IMR-90 (cell line): Measurements from ENCODE around the gene STK17A.

Experiments used
- CEBPB ChIP-seq: IDR thresholded peaks from 2 replicates; pipeline ENCODE4 v1.6.1; 2012; ENCODE audit warnings: low read depth, low read length, improper control_type of control experiment
- CTCF ChIP-seq: conservative IDR thresholded peaks from 2 replicates; pipeline ENCODE4 v1.5.1; 2012; ENCODE audit warnings: mild to moderate bottlenecking, low read depth, low read length, improper control_type of control experiment
- MAFK ChIP-seq: IDR thresholded peaks from 2 replicates; pipeline ENCODE4 v1.6.1; 2012; ENCODE audit warnings: low read depth, low read length, improper control_type of control experiment
- MAZ ChIP-seq: IDR thresholded peaks from 2 replicates; pipeline ENCODE4 v1.6.1; 2012; ENCODE audit warnings: low read depth, mild to moderate bottlenecking, low read length, improper control_type of control experiment, moderate library complexity, borderline replicate concordance
- MXI1 ChIP-seq: IDR thresholded peaks from 2 replicates; pipeline ENCODE4 v1.6.1; 2012; ENCODE audit warnings: low read depth, mild to moderate bottlenecking, low read length, moderate library complexity, borderline replicate concordance
- POLR2A ChIP-seq: IDR thresholded peaks from 2 replicates; pipeline ENCODE4 v1.6.1; 2012; ENCODE audit warnings: mild to moderate bottlenecking, low read depth, low read length
- RAD21 ChIP-seq: IDR thresholded peaks from 2 replicates; pipeline ENCODE4 v1.6.1; 2012; ENCODE audit warnings: low read length, improper control_type of control experiment
- RCOR1 ChIP-seq: IDR thresholded peaks from 2 replicates; pipeline ENCODE4 v1.6.1; 2012; ENCODE audit warnings: mild to moderate bottlenecking, low read length, improper control_type of control experiment; ENCODE audit not compliant: insufficient replicate concordance
- RFX5 ChIP-seq: IDR thresholded peaks from 2 replicates; pipeline ENCODE4 v1.8.0; 2012; ENCODE audit warnings: low read depth, mild to moderate bottlenecking, low read length, moderate library complexity
- SMC3 ChIP-seq: fragments of 150-350 bp; IDR thresholded peaks from 2 replicates; pipeline ENCODE4 v1.6.1; 2016; ENCODE audit warnings: low read depth, mild to moderate bottlenecking, antibody characterized with exemption, low read length, moderate library complexity
- USF2 ChIP-seq: fragments of 150-350 bp; IDR thresholded peaks from 2 replicates; pipeline ENCODE4 v1.6.1; 2017; ENCODE audit warnings: mild to moderate bottlenecking, antibody characterized with exemption, low read length, low read depth

DNA sequence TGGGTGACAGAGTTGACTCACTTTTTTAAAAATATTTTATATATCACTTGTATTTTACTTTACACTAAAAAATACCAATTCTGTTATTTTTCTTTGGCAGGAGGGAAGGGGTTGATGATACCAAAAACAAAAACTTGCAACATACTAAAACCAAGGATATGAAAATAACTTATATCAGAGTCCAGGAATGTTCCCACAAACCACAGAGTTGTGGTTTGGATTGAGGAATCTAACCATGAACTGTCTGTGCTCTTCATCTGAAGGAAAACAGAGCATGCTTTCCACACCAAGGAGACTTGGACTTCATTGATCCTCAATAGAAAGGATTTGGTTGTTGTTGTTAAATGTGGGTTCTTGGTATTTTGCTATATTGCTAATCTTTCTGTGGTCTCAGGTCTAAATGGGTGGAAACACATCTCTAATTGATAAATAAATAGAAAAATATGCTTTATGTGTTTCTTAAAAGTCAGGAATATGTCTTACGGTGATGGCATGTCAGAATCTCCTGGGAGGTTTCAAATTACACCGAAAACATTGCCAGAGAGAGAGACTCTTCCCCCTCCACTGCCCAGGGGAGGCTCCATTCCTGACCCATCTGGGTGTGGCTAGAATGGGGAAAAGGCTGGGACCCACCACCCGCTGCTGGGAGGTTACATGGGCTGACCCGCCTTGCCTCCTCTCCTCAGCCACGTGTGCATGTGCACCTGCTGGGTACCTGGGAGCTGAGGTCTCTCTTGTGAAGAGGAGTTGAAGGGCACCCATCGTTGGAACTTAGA is 46.9 kb upstream of the STK17A start:
- TF ChIP-seq RCOR1 (no peak), POLR2A (no peak), CTCF (no peak), MAZ (no peak), USF2 (no peak), MAFK (no peak), RAD21 (no peak), MXI1 (no peak), CEBPB (peak; percentile 92), SMC3 (no peak), RFX5 (no peak)
